Colonic mucosa (tissue), 4 donors: ENCODE measurements around the gene KLHL7. TPM values are rescaled to one million over a fixed set of nuclear protein-coding genes. Genes with fewer than 3 reads are reported as not detected.
"Not testable (repeated sequence)": the region's sequence is repeated elsewhere in the genome, so short reads cannot be mapped to it uniquely, and the experiment has no call there.

Experiments
- DNase-seq: peaks from one replicate; pipeline ENCODE4 v3.0.0-alpha.2; 2020
- H3K27ac ChIP-seq: fragments of 200-600 bp; one replicate; pipeline ENCODE4 v1.8.0; 2021
- H3K27me3 ChIP-seq: fragments of 200-600 bp; one replicate; pipeline ENCODE4 v1.8.0; 2021
- H3K36me3 ChIP-seq: fragments of 200-600 bp; one replicate; pipeline ENCODE4 v1.8.0; 2021
- H3K4me1 ChIP-seq: fragments of 200-600 bp; one replicate; pipeline ENCODE4 v1.8.0; 2021; ENCODE audit warnings: mild to moderate bottlenecking
- H3K4me3 ChIP-seq: fragments of 200-600 bp; one replicate; pipeline ENCODE4 v1.8.0; 2021
- H3K9ac ChIP-seq, 2 donors: one replicate each; pipeline ENCODE4 v1.7.0; 2013; ENCODE audit warnings: control low read depth in 2 of 2, low read depth in 2 of 2, low read length in 2 of 2
- H3K9me3 ChIP-seq: fragments of 200-600 bp; one replicate; pipeline ENCODE4 v1.8.0; 2021
- CTCF ChIP-seq: fragments of 200-600 bp; IDR thresholded peaks from one replicate; pipeline ENCODE4 v1.8.0; 2022; ENCODE audit warnings: antibody characterized with exemption, mild to moderate bottlenecking
- intact Hi-C: fragments of 100-400 bp; cut with DNase I; formaldehyde crosslinking; loops from one replicate; pipeline ENCODE4 v1.14.1; 2022
- total RNA-seq, 2 donors: library from RNA; stranded (reverse); fragmentation: NEBNext Ultra II Directional in 1 of 2; extraction: Animal tissue kit (Norgen Biotek cat#: 25700) in 1 of 2; gene quantifications; one replicate each; pipeline ENCODE4 v1.2.1, GENCODE V29; 2021
- donor health status: healthy.
- donor health status: DM: no; HTN: no; CAD: no.
- donor health status: DM: no; HTN: no; CAD: no.

Gene KLHL7
- total RNA-seq, 2 donors from 2014 or later, result 16.5 to 17.0 TPM

- peaks cover 4% of the 10 kb centered on the region for H3K4me1 ChIP-seq
- H3K9me3 ChIP-seq, result no peaks in the 10 kb centered on the region
- H3K4me3 ChIP-seq, result no peak overlapping the region
- no peaks in the 10 kb centered on the region for H3K36me3 ChIP-seq
- TF ChIP-seq CTCF, result no peak
- H3K27ac ChIP-seq, result no peak overlapping the region
- H3K9ac ChIP-seq, result no peak overlapping the region
- intact Hi-C loops, result no loop called here
- H3K27me3 ChIP-seq, result no peaks in the 10 kb centered on the region
- no peak for DNase-seq
These were observed 80.4 kb downstream of the KLHL7 start for GRCh38 chr7:23185980-23186379.

- Histone ChIP-seq H3K36me3 (no peaks in the 10 kb centered on the region), H3K4me1 (no peaks in the 10 kb centered on the region), H3K27me3 (no peaks in the 10 kb centered on the region), H3K9me3 (no peaks in the 10 kb centered on the region), H3K9ac (no peak overlapping the region), H3K4me3 (no peak overlapping the region), H3K27ac (no peak overlapping the region)
- DNase-seq, result no peak
- intact Hi-C loops, result no loop called here
- no peak for TF ChIP-seq CTCF
These were observed 85.4 kb downstream of the KLHL7 start for GRCh38 chr7:23191022-23191421.

- H3K27ac ChIP-seq, H3K36me3 ChIP-seq, H3K9me3 ChIP-seq, H3K27me3 ChIP-seq, DNase-seq, H3K9ac ChIP-seq, H3K4me1 ChIP-seq, H3K4me3 ChIP-seq, intact Hi-C loops: not testable (repeated sequence)
These were observed 88.2 kb downstream of the KLHL7 start for GRCh38 chr7:23193650-23194227.

- Histone ChIP-seq H3K27ac (no peak overlapping the region), H3K36me3 (no peaks in the 10 kb centered on the region)
- intact Hi-C loops, result no loop called here
These were observed 90.7 kb downstream of the KLHL7 start for GRCh38 chr7:23196306-23196705.

GRCh38 chr7:23197745-23198144, 92.2 kb downstream of the KLHL7 start:
- H3K36me3 ChIP-seq, H3K27ac ChIP-seq, DNase-seq, H3K9ac ChIP-seq, intact Hi-C loops, H3K4me3 ChIP-seq, H3K4me1 ChIP-seq, H3K9me3 ChIP-seq, H3K27me3 ChIP-seq: not testable (repeated sequence)

More at GRCh38 chr7:23196306-23196705, 90.7 kb downstream of the KLHL7 start:
- H3K9ac ChIP-seq, result no peak overlapping the region
- H3K9me3 ChIP-seq, result no peaks in the 10 kb centered on the region
- H3K4me1 ChIP-seq, result no peaks in the 10 kb centered on the region
- no peak for TF ChIP-seq CTCF
- H3K27me3 ChIP-seq, result no peaks in the 10 kb centered on the region
- DNase-seq, result no peak
- no peak overlapping the region for H3K4me3 ChIP-seq

GRCh38 chr7:23200331-23200730, 94.7 kb downstream of the KLHL7 start:
- intact Hi-C loops, result no loop called here
- no peak for DNase-seq
- no peak overlapping the region for H3K4me3 ChIP-seq
- H3K27me3 ChIP-seq, result no peaks in the 10 kb centered on the region
- TF ChIP-seq CTCF, result no peak
- no peak overlapping the region for H3K9ac ChIP-seq
- H3K36me3 ChIP-seq, result no peaks in the 10 kb centered on the region
- no peaks in the 10 kb centered on the region for H3K9me3 ChIP-seq
- H3K27ac ChIP-seq, result no peak overlapping the region
- H3K4me1 ChIP-seq, result no peaks in the 10 kb centered on the region
